SK-N-SH (cell line): ENCODE results near the gene PEX13.

Experiments used
- CHD2 ChIP-seq: fragments of 150-350 bp; IDR thresholded peaks from 2 replicates; pipeline ENCODE4 v1.6.1; 2018; ENCODE audit warnings: low read length; ENCODE audit not compliant: partially characterized antibody
- CTCF ChIP-seq: fragments of 200-600 bp; sonication (generic); IDR thresholded peaks from 2 replicates; pipeline ENCODE4 v1.6.1; 2017; ENCODE audit warnings: antibody characterized with exemption, mild to moderate bottlenecking, moderate library complexity
- EP300 ChIP-seq, 2 experiments: IDR thresholded peaks; 2 replicates each; pipeline versions ENCODE4 v1.4.0 to v1.6.1; 2012; ENCODE audit warnings: borderline replicate concordance in 1 of 2, low read depth in 1 of 2, low read length in 1 of 2
- NFIC ChIP-seq: IDR thresholded peaks from 2 replicates; pipeline ENCODE4 v1.4.0; 2012; ENCODE audit warnings: borderline replicate concordance
- POLR2AphosphoS5 ChIP-seq: IDR thresholded peaks from 2 replicates; pipeline ENCODE4 v1.6.1; 2012; ENCODE audit warnings: low read depth, low read length
- RAD21 ChIP-seq: IDR thresholded peaks from 2 replicates; pipeline ENCODE4 v1.6.1; 2012; ENCODE audit warnings: mild to moderate bottlenecking, low read length
- REST ChIP-seq: IDR thresholded peaks from 2 replicates; pipeline ENCODE4 v1.6.1; 2012; ENCODE audit warnings: mild to moderate bottlenecking, low read depth, low read length, moderate library complexity
- USF2 ChIP-seq: fragments of 150-350 bp; IDR thresholded peaks from 2 replicates; pipeline ENCODE4 v1.6.1; 2017; ENCODE audit warnings: antibody characterized with exemption, low read length, low read depth, borderline replicate concordance

GRCh38 chr2:61017003-61017555 is 441 bp upstream of the PEX13 start:
- TF ChIP-seq CTCF (no peak), USF2 (no peak), POLR2AphosphoS5 (no peak; the same call in none of the 2 replicates), CHD2 (peak; percentile 61), EP300 (IDR thresholded peaks at IDR 0.05; ENCODE audit: borderline replicate concordance in 1 of 2, low read depth in 1 of 2, low read length in 1 of 2) (no peak), NFIC (no peak), RAD21 (no peak), REST (peak; percentile 33; the same call in 1 of the 2 replicates)
